ENCODE results near the gene RXRA.

DNA sequence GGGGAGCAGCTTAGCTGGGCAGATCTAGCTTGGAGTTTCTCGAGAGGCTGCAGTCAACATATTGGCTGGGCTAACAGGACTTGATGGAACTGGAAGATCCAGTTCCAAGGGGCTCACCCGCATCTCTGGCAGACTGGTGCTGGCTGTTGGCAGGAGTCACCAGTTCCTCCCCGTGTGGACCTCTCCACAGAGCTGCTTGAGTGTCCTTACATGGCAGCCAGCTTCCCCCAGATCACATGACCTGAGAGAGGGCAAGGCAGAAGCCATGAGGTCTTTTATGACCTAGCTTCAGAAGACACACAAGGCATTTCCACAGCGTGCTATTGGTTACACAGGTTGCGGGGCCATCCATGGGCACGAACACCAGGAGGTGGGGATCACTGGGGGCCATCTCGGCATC lies 26.4 kb upstream of the RXRA start:
- no peak for TF ChIP-seq POLR2AphosphoS5 (IDR thresholded peaks at IDR 0.05; ENCODE audit: low read depth, low read length)
- TF ChIP-seq POLR2A (IDR thresholded peaks at IDR 0.05; ENCODE audit: low read depth, low read length): no peak
- TF ChIP-seq TAF1 (IDR thresholded peaks at IDR 0.05; ENCODE audit: low read depth, low read length): no peak
- no peak for TF ChIP-seq SPI1 (IDR thresholded peaks at IDR 0.05; ENCODE audit: low read depth, low read length)
- TF ChIP-seq PAX5 (IDR thresholded peaks at IDR 0.05; ENCODE audit: insufficient read depth, low read length, severe bottlenecking): no peak
- no peak for TF ChIP-seq POU2F2 (IDR thresholded peaks at IDR 0.05; ENCODE audit: low read depth, low read length)

Measured in GM12891 (cell line).